ENCODE measurements around the gene NOS1AP. TPM values are rescaled to one million over a fixed set of nuclear protein-coding genes. Genes with fewer than 3 reads are reported as not detected.

The NOS1AP gene
- total and polyA plus RNA-seq, 2 experiments from 2014 or later, result 5.8 to 6.6 TPM

DNA sequence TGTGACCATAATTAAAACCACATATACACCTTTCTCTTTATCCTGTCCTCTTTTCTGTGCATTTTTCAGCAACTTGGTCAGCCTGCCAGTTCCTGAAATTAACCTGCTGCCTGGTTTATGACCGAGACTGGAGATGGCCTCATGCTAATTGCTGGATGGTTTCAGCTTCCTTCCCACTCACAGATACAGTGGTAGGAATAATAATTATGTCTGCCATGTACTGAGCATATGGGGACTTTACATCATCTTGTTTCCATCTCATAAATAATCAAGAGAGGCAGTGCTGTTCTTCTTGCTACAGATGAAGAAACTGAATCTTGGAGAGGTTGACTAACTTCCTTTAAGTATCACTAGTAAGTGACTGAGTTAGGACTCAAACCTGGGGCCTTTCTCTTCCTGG lies 148.2 kb downstream of the NOS1AP start (continued):
- TF ChIP-seq EZH2 (IDR thresholded peaks at IDR 0.05; ENCODE audit: low read depth, unreplicated experiment), result no peak
- TF ChIP-seq ZNF331 (CRISPR knock-in tag; IDR thresholded peaks at IDR 0.05; ENCODE audit: low read depth), result no peak
- TF ChIP-seq, protein P1, sequence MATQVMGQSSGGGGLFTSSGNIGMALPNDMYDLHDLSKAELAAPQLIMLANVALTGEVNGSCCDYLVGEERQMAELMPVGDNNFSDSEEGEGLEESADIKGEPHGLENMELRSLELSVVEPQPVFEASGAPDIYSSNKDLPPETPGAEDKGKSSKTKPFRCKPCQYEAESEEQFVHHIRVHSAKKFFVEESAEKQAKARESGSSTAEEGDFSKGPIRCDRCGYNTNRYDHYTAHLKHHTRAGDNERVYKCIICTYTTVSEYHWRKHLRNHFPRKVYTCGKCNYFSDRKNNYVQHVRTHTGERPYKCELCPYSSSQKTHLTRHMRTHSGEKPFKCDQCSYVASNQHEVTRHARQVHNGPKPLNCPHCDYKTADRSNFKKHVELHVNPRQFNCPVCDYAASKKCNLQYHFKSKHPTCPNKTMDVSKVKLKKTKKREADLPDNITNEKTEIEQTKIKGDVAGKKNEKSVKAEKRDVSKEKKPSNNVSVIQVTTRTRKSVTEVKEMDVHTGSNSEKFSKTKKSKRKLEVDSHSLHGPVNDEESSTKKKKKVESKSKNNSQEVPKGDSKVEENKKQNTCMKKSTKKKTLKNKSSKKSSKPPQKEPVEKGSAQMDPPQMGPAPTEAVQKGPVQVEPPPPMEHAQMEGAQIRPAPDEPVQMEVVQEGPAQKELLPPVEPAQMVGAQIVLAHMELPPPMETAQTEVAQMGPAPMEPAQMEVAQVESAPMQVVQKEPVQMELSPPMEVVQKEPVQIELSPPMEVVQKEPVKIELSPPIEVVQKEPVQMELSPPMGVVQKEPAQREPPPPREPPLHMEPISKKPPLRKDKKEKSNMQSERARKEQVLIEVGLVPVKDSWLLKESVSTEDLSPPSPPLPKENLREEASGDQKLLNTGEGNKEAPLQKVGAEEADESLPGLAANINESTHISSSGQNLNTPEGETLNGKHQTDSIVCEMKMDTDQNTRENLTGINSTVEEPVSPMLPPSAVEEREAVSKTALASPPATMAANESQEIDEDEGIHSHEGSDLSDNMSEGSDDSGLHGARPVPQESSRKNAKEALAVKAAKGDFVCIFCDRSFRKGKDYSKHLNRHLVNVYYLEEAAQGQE (IDR thresholded peaks at IDR 0.05; ENCODE audit: unreplicated experiment), result no peak
- TF ChIP-seq ZNF114 (CRISPR knock-in tag; IDR thresholded peaks at IDR 0.05), result no peak
- TF ChIP-seq POLR2AphosphoS5 (IDR thresholded peaks at IDR 0.05; ENCODE audit: low read depth), result no peak
- no peak for TF ChIP-seq CREB1 (CRISPR knock-in tag; IDR thresholded peaks at IDR 0.05; ENCODE audit: low read depth)
- TF ChIP-seq, protein P2, sequence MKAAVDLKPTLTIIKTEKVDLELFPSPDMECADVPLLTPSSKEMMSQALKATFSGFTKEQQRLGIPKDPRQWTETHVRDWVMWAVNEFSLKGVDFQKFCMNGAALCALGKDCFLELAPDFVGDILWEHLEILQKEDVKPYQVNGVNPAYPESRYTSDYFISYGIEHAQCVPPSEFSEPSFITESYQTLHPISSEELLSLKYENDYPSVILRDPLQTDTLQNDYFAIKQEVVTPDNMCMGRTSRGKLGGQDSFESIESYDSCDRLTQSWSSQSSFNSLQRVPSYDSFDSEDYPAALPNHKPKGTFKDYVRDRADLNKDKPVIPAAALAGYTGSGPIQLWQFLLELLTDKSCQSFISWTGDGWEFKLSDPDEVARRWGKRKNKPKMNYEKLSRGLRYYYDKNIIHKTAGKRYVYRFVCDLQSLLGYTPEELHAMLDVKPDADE (IDR thresholded peaks at IDR 0.05), result no peak

DNA sequence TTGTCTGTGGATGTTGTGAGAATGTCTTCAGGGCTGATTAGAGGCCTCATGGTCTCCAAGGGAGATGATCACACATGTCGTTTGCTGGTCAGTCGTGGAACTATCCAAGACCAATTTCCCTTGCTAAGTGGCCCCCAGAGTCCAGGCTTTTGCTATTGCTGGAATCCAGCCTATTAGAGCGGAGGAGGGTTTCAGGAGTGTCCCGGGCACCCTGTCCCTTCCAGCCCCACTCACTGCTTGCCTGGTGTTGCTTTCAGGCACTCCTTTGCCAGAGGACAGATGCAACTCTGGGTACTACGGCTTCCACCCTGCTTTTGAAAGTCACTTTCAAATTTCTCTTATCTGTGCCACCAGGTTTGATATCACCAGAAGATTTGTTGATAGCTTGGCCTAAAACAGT lies 149.1 kb downstream of the NOS1AP start:
- no peak for TF ChIP-seq JUNB (IDR thresholded peaks at IDR 0.05; ENCODE audit: unreplicated experiment)
- H3K27me3 ChIP-seq (ENCODE audit: insufficient read depth), result no peaks in the 10 kb centered on the region
- Mint-ChIP-seq H3K4me3 (peak overlapping the region; percentile 5; the same call in 1 of the 3 replicates), H3K36me3 (ENCODE audit: low read depth) (no peaks in the 10 kb centered on the region), H3K27ac (peak overlapping the region; percentile 79), H3K9me3 (no peaks in the 10 kb centered on the region), H3K4me1 (peaks cover 89% of the 10 kb centered on the region), H3K27me3 (ENCODE audit: insufficient read depth, low read depth, poor library complexity) (peaks cover 5% of the 10 kb centered on the region)
- ATAC-seq (no peak), DNase-seq (ENCODE audit: low spot score) (no peak)
- peaks cover 30% of the 10 kb centered on the region for H3K79me2 ChIP-seq (replicated peaks; ENCODE audit: insufficient read depth)
- no peaks in the 10 kb centered on the region for H3K36me3 ChIP-seq (ENCODE audit: insufficient read depth)
- no peaks in the 10 kb centered on the region for H4K20me1 ChIP-seq (replicated peaks; ENCODE audit: insufficient read depth)
- no peaks in the 10 kb centered on the region for H3F3A ChIP-seq (replicated peaks; ENCODE audit: low read depth)
- H3K4me2 ChIP-seq, result no peak overlapping the region
- H3K9me2 ChIP-seq (ENCODE audit: insufficient read depth), result no peaks in the 10 kb centered on the region
- no peak overlapping the region for H2AFZ ChIP-seq
- peaks cover 90% of the 10 kb centered on the region for H3K4me1 ChIP-seq (ENCODE audit: insufficient read depth)
- no peak overlapping the region for H3K27ac ChIP-seq (ENCODE audit: low read depth)
- H3K4me3 ChIP-seq, result no peak overlapping the region

DNA sequence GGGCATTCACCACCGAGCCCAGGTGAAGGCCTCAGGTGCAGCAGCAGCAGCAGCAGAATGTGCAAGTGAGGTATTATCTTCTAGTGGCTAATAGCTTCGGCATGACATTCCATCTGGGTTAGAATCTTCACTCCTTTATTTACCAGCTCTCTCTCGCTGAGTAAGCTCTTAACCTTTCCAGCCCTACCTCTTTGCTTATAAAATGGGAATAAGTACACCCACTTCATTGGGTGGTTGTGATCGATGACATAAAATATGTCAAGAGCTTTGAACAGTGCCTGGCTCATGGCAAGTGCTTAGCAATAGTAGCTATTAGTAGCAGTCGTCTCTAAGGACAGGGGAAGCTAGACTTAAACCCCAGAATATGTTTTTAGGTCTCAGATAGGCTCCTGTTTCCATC lies 149.5 kb downstream of the NOS1AP start:
- H3F3A ChIP-seq (replicated peaks; ENCODE audit: low read depth), result no peaks in the 10 kb centered on the region
- H3K27ac ChIP-seq (ENCODE audit: low read depth), result no peak overlapping the region
- ATAC-seq, result no peak
- H2AFZ ChIP-seq, result no peak overlapping the region
- H3K4me1 ChIP-seq (ENCODE audit: insufficient read depth), result peaks cover 90% of the 10 kb centered on the region
- no peaks in the 10 kb centered on the region for H3K36me3 ChIP-seq (ENCODE audit: insufficient read depth)
- no peak overlapping the region for H3K4me3 ChIP-seq
- H3K9me2 ChIP-seq (ENCODE audit: insufficient read depth), result no peaks in the 10 kb centered on the region
- Mint-ChIP-seq H3K4me3 (peak overlapping the region; percentile 5; the same call in 1 of the 3 replicates), H3K27ac (peak overlapping the region; percentile 79), H3K9me3 (no peaks in the 10 kb centered on the region), H3K4me1 (peaks cover 89% of the 10 kb centered on the region), H3K27me3 (ENCODE audit: insufficient read depth, low read depth, poor library complexity) (peaks cover 5% of the 10 kb centered on the region), H3K36me3 (ENCODE audit: low read depth) (no peaks in the 10 kb centered on the region; the same call in 2 of the 3 replicates)
- no peak for DNase-seq (ENCODE audit: low spot score)
- H3K27me3 ChIP-seq (ENCODE audit: insufficient read depth), result no peaks in the 10 kb centered on the region
- 0 out of 2 replicates have a peak overlapping the region, but pooled peaks have one; percentile 67 for H3K4me2 ChIP-seq
- peaks cover 30% of the 10 kb centered on the region for H3K79me2 ChIP-seq (replicated peaks; ENCODE audit: insufficient read depth)
- no peaks in the 10 kb centered on the region for H4K20me1 ChIP-seq (replicated peaks; ENCODE audit: insufficient read depth)
- TF ChIP-seq EZH2phosphoT487 (IDR thresholded peaks at IDR 0.05; ENCODE audit: unreplicated experiment), result no peak
- TF ChIP-seq ZNF114 (CRISPR knock-in tag; IDR thresholded peaks at IDR 0.05), result no peak
- no peak for TF ChIP-seq NANOG (IDR thresholded peaks at IDR 0.05; ENCODE audit: borderline replicate concordance)
- TF ChIP-seq, protein P3, sequence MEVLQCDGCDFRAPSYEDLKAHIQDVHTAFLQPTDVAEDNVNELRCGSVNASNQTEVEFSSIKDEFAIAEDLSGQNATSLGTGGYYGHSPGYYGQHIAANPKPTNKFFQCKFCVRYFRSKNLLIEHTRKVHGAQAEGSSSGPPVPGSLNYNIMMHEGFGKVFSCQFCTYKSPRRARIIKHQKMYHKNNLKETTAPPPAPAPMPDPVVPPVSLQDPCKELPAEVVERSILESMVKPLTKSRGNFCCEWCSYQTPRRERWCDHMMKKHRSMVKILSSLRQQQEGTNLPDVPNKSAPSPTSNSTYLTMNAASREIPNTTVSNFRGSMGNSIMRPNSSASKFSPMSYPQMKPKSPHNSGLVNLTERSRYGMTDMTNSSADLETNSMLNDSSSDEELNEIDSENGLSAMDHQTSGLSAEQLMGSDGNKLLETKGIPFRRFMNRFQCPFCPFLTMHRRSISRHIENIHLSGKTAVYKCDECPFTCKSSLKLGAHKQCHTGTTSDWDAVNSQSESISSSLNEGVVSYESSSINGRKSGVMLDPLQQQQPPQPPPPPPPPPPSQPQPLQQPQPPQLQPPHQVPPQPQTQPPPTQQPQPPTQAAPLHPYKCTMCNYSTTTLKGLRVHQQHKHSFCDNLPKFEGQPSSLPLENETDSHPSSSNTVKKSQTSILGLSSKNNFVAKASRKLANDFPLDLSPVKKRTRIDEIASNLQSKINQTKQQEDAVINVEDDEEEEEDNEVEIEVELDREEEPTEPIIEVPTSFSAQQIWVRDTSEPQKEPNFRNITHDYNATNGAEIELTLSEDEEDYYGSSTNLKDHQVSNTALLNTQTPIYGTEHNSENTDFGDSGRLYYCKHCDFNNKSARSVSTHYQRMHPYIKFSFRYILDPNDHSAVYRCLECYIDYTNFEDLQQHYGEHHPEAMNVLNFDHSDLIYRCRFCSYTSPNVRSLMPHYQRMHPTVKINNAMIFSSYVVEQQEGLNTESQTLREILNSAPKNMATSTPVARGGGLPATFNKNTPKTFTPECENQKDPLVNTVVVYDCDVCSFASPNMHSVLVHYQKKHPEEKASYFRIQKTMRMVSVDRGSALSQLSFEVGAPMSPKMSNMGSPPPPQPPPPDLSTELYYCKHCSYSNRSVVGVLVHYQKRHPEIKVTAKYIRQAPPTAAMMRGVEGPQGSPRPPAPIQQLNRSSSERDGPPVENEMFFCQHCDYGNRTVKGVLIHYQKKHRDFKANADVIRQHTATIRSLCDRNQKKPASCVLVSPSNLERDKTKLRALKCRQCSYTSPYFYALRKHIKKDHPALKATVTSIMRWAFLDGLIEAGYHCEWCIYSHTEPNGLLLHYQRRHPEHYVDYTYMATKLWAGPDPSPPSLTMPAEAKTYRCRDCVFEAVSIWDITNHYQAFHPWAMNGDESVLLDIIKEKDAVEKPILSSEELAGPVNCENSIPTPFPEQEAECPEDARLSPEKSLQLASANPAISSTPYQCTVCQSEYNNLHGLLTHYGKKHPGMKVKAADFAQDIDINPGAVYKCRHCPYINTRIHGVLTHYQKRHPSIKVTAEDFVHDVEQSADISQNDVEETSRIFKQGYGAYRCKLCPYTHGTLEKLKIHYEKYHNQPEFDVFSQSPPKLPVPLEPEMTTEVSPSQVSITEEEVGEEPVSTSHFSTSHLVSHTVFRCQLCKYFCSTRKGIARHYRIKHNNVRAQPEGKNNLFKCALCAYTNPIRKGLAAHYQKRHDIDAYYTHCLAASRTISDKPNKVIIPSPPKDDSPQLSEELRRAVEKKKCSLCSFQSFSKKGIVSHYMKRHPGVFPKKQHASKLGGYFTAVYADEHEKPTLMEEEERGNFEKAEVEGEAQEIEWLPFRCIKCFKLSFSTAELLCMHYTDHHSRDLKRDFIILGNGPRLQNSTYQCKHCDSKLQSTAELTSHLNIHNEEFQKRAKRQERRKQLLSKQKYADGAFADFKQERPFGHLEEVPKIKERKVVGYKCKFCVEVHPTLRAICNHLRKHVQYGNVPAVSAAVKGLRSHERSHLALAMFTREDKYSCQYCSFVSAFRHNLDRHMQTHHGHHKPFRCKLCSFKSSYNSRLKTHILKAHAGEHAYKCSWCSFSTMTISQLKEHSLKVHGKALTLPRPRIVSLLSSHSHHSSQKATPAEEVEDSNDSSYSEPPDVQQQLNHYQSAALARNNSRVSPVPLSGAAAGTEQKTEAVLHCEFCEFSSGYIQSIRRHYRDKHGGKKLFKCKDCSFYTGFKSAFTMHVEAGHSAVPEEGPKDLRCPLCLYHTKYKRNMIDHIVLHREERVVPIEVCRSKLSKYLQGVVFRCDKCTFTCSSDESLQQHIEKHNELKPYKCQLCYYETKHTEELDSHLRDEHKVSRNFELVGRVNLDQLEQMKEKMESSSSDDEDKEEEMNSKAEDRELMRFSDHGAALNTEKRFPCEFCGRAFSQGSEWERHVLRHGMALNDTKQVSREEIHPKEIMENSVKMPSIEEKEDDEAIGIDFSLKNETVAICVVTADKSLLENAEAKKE (CRISPR knock-in tag; IDR thresholded peaks at IDR 0.05), result no peak
